ENCODE data around the gene GAK.
"Not testable (repeated sequence)": the region's sequence is repeated elsewhere in the genome, so short reads cannot be mapped to it uniquely, and the experiment has no call there.

The GAK gene

GRCh38 chr4:813900-814299, 118.2 kb downstream of the GAK start:
- no peaks in the 10 kb centered on the region for H3K36me3 ChIP-seq
- no peak overlapping the region for H3K27ac ChIP-seq
- peaks cover 3% of the 10 kb centered on the region; the same call in 1 of the 2 replicates for H3K4me1 ChIP-seq
- no peak overlapping the region for H3K9ac ChIP-seq
- H3K4me3 ChIP-seq: no peak overlapping the region
- no peak overlapping the region for H3K4me2 ChIP-seq
- no peak for TF ChIP-seq Cebpa-rat (IDR thresholded peaks at IDR 0.05)
- H3K27me3 ChIP-seq: no peaks in the 10 kb centered on the region
- no peaks in the 10 kb centered on the region for H3K9me3 ChIP-seq
- H4K20me1 ChIP-seq: no peaks in the 10 kb centered on the region

DNA sequence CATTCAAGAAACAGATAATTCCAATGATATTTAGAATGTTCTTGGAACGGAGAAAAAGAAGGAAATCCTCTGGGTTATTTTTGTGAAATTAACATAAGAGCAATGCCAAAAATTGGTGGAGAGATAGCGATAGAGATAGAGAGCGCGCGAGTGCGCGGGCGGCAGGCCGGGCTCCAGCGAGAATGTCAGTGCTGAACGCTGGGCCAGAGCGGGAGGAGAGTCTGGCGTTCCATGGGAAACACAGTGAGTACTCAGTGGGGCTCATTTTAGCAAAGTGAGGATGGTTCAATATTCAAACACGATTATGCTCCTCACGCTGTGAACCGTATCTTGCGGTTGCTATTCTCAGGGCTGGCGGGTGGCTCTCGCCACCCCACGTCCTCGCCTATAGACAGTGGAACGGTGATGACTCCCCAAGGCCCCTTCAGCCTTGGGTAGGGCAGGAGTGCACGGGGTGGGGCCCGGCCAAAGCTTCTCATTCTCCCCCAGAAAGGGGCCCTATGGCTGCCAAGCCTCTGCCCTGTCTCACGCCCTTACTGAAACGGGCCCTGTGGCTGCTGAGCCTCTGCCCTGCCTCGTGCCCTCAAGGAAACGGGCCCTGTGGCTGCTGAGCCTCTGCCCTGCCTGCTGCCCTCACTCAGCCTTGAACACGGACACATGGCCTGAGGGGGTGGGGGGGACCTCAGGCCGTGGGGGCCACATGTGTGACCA, 123.1 kb downstream of the GAK start:
- Histone ChIP-seq H3K9me3 (peaks cover 29% of the 10 kb centered on the region), H3K4me1 (peaks cover 10% of the 10 kb centered on the region), H3K27me3 (no peaks in the 10 kb centered on the region), H3K27ac (no peak overlapping the region), H3K4me2 (no peak overlapping the region), H3K9ac (no peak overlapping the region), H3K36me3 (no peaks in the 10 kb centered on the region), H3K4me3 (no peak overlapping the region), H4K20me1 (no peaks in the 10 kb centered on the region)
- no peak for TF ChIP-seq Cebpa-rat (IDR thresholded peaks at IDR 0.05)

- H3K36me3 ChIP-seq: no peaks in the 10 kb centered on the region
- H4K20me1 ChIP-seq: no peaks in the 10 kb centered on the region
- no peak overlapping the region for H3K4me2 ChIP-seq
- no peak for TF ChIP-seq Cebpa-rat (IDR thresholded peaks at IDR 0.05)
- no peak overlapping the region for H3K4me3 ChIP-seq
- no peak overlapping the region for H3K9ac ChIP-seq
- H3K9me3 ChIP-seq: peaks cover 34% of the 10 kb centered on the region
- no peak overlapping the region for H3K27ac ChIP-seq
- H3K27me3 ChIP-seq: no peaks in the 10 kb centered on the region
- H3K4me1 ChIP-seq: peaks cover 10% of the 10 kb centered on the region
These were observed 124.3 kb downstream of the GAK start for GRCh38 chr4:807792-808191.

DNA sequence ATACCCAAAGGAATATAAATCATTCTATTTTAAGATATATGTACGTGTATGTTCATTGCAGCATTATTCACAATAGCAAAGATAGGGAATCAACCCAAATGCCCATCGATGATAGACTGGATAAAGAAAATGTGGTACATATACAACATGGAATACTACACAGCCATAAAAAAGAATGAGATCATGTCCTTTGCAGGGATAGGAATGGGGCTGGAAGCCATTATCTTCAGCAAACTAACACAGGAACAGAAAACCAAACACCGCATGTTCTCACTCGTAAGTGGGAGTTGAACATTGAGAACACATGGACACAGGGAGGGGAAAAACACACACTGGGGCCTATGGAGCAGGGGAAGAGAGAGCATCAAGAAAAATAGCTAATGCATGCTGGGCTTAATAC, 125.1 kb downstream of the GAK start:
- H3K4me3 ChIP-seq, H3K4me1 ChIP-seq, H3K9ac ChIP-seq, H3K27ac ChIP-seq, H3K27me3 ChIP-seq, H3K36me3 ChIP-seq, H3K4me2 ChIP-seq, H4K20me1 ChIP-seq: not testable (repeated sequence)
- H3K9me3 ChIP-seq: peaks cover 40% of the 10 kb centered on the region

DNA sequence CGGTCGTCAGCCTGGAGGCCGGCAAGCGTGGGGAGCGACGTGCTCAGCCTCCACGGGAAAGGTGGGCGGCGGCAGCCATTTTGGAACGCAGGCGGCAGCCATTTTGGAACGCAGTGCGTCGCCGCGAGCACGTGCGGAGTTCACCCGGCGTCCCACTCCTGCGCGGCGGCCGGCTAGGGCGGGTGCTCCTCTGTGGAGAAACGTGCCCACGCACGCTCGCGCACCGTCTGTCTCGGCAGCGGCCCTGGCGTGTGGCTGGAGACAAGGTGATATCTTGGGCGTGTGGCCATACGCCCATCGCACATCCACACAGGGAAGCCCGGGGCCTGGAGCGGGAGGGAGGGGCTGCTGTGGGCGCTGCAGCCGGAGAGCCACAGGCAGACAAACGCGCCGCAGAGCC, 127.3 kb downstream of the GAK start:
- no peaks in the 10 kb centered on the region for H3K36me3 ChIP-seq
- H3K9ac ChIP-seq: no peak overlapping the region
- no peak overlapping the region for H3K27ac ChIP-seq
- no peaks in the 10 kb centered on the region for H3K27me3 ChIP-seq
- TF ChIP-seq Cebpa-rat (IDR thresholded peaks at IDR 0.05): no peak
- H3K4me2 ChIP-seq: no peak overlapping the region
- no peaks in the 10 kb centered on the region for H4K20me1 ChIP-seq
- H3K4me3 ChIP-seq: no peak overlapping the region
- peaks cover 10% of the 10 kb centered on the region for H3K4me1 ChIP-seq
- H3K9me3 ChIP-seq: peaks cover 52% of the 10 kb centered on the region

- Histone ChIP-seq H3K27me3 (no peaks in the 10 kb centered on the region), H3K9ac (no peak overlapping the region), H3K27ac (no peak overlapping the region), H3K4me1 (peaks cover 10% of the 10 kb centered on the region), H3K9me3 (peaks cover 52% of the 10 kb centered on the region), H3K4me2 (no peak overlapping the region), H3K36me3 (no peaks in the 10 kb centered on the region), H4K20me1 (no peaks in the 10 kb centered on the region), H3K4me3 (no peak overlapping the region)
- no peak for TF ChIP-seq Cebpa-rat (IDR thresholded peaks at IDR 0.05)
These were observed 128.2 kb downstream of the GAK start for GRCh38 chr4:803884-804283.

DNA sequence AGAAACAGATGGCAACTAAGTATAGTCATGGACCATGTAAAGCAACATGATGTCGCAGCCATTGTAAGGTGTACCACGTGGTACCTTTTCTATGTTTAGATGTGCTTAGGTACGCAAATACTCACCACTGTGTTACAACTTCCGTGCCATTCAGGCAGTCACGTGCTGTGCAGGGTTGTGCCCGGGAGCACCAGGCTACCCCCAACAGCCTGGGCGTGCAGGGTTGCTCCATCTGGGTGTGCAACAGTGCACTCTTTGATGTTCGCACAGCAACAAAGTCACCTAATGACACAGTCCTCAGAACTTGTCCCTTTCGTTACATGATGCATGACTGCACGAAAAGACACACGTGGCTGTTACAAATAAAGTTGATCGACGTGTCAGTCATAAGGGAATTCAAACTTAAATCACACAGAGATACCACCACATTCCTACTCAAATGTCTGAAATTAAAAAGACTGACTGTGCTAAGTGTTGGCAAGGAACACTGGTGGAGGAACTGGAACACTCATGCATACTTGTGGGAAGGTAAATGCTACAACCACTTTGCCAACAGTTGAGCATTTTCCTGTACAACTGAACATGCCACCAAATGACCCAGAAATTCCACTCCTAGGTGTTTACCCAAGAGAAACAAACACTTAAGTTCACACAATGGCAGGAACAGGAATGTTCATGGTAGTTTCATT, 130.5 kb downstream of the GAK start:
- no peak for TF ChIP-seq Cebpa-rat (IDR thresholded peaks at IDR 0.05)
- no peaks in the 10 kb centered on the region for H4K20me1 ChIP-seq
- H3K9me3 ChIP-seq: peaks cover 49% of the 10 kb centered on the region
- H3K27me3 ChIP-seq: no peaks in the 10 kb centered on the region
- H3K4me3 ChIP-seq: no peak overlapping the region
- H3K4me1 ChIP-seq: peaks cover 9% of the 10 kb centered on the region
- no peak overlapping the region for H3K27ac ChIP-seq
- no peaks in the 10 kb centered on the region for H3K36me3 ChIP-seq
- H3K4me2 ChIP-seq: no peak overlapping the region
- H3K9ac ChIP-seq: no peak overlapping the region
